ACC112 (cell line): Measurements from ENCODE around the gene HAP1.

Source experiments
- H2AFZ ChIP-seq: fragments of 200-600 bp; sonication (generic); one replicate; pipeline ENCODE4 v1.6.0; 2017; ENCODE audit warnings: antibody characterized with exemption, low read length; ENCODE audit not compliant: unreplicated experiment
- H3K27ac ChIP-seq: fragments of 200-600 bp; sonication (generic); 2 replicates; pipeline ENCODE4 v1.5.1; 2014; ENCODE audit warnings: low read depth, mild to moderate bottlenecking, antibody characterized with exemption, low read length, moderate library complexity
- H3K27me3 ChIP-seq: fragments of 200-600 bp; sonication (generic); 2 replicates; pipeline ENCODE4 v1.6.1; 2014; ENCODE audit warnings: mild to moderate bottlenecking, antibody characterized with exemption, low read length, moderate library complexity, mixed read lengths; ENCODE audit not compliant: insufficient read depth
- H3K36me3 ChIP-seq: fragments of 200-600 bp; sonication (generic); 2 replicates; pipeline ENCODE4 v1.6.1; 2016; ENCODE audit warnings: mild to moderate bottlenecking, antibody characterized with exemption, low read length, moderate library complexity, mixed read lengths; ENCODE audit not compliant: insufficient read depth
- H3K4me1 ChIP-seq: fragments of 200-600 bp; sonication (generic); one replicate; pipeline ENCODE4 v1.6.1; 2016; ENCODE audit warnings: low read length, mixed read lengths; ENCODE audit not compliant: insufficient read depth, unreplicated experiment, control insufficient read depth
- H3K4me3 ChIP-seq: fragments of 200-600 bp; sonication (generic); 2 replicates; pipeline ENCODE4 v1.5.1; 2014; ENCODE audit warnings: mild to moderate bottlenecking, low read depth, low read length
- H3K79me2 ChIP-seq: fragments of 200-600 bp; sonication (generic); one replicate; pipeline ENCODE4 v1.6.0; 2016; ENCODE audit warnings: low read length; ENCODE audit not compliant: control insufficient read depth, unreplicated experiment, insufficient read depth

Gene HAP1

DNA sequence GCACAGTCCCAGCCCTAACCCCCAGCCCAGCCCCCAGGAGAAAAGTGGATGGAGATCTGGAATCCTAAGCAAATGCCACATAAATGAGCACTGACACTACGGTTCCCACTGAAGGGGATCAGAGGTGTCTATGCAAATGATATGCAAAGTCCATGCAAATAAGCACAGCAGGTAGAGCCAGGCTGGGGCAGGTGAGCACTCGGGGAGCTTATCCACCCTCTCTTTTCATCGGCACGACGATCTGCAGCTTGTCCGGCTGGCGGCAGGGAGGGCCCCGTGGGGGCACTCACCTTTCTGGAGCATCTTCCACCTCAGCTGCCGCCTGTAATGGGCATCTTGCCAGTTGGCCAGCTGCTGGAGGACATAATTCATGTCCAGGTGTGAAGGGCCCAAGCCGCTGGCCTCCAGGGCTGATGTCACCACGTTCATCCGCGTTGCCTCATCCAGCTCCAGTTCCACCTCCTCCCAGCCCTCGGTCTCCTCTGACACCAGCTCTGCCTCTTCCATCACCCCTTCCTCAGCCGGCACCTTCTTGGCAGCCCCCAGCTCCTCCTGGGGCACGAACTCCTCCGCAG lies 9.9 kb downstream of the HAP1 start:
- H3K27me3 ChIP-seq = no peaks in the 10 kb centered on the region
- H3K27ac ChIP-seq = no peak overlapping the region
- H3K79me2 ChIP-seq = no peaks in the 10 kb centered on the region
- H2AFZ ChIP-seq = no peak overlapping the region
- no peaks in the 10 kb centered on the region for H3K4me1 ChIP-seq
- H3K36me3 ChIP-seq = no peaks in the 10 kb centered on the region
- H3K4me3 ChIP-seq = no peak overlapping the region

DNA sequence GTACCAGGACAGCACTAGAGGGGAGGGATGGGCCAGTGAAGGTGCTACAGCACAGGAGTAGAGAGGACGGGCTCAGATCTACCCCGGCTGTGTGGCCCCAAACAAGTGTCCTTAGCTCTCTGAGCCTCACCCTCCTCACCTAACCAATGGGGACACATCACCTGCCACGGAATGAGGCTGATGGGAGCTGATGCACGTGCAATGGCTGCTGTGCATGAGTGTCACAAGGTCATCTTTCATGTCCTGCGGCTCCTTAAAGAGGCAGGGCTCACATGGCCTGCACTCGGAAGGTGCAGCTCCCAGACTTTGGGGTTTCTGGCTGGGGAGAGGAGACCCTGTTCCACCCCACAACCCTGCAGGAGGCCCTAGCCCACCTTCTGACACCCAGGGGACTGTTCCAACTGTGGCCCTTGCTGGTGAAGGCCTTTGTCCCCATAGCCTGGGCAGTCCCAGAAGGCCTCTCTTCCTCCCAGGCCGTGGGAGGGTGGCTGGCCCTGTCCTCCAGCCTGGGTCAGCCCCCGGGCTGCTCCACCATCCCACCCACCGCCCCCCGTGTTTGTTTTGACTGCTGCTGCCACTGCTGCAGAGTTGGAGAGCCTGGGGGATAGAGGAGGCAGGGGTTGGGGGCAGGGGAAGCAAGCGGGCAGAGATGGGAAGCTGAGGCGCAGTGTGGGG lies 10.5 kb downstream of the HAP1 start:
- Histone ChIP-seq H3K4me1 (no peaks in the 10 kb centered on the region), H2AFZ (no peak overlapping the region), H3K4me3 (no peak overlapping the region), H3K27me3 (no peaks in the 10 kb centered on the region), H3K36me3 (no peaks in the 10 kb centered on the region), H3K79me2 (no peaks in the 10 kb centered on the region), H3K27ac (no peak overlapping the region)

DNA sequence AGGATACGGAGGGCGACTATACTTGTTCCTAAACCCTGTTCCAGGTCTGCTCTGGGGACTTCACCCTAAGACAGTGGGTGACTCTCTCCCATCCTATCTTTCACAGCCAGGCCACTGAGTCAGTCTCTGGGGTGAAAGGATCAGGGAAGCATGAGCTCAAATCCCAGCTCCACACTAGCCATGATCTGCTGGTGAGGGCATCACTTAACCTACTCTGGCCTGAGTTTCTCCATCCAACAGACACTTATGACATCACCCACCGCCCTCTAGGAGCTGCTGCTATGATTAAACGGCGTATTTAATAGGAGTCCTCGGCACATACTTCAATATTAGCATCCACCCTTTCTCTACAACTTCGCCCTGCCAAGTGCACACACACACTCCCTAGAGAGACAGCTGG lies 12.2 kb downstream of the HAP1 start:
- H3K4me3 ChIP-seq = no peak overlapping the region
- no peak overlapping the region for H3K27ac ChIP-seq
- H3K79me2 ChIP-seq = no peaks in the 10 kb centered on the region

DNA sequence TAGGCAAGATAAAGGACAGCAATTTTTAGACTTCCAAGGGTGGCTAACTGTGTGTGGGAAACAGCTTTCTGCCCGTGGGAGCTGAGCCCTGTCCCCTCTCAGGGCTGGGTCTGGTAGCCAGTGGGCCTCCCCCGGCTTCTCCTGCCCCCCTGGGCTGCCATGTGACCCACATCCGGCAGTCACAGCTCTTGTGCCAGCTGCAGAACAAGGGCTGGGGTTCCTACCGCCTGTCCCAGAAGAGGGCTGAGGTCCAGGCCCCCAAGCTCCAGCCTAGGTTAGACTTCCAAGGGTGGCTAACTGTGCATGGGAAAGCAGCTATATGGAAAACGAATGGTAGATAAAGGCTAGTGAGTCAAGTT lies 16.2 kb downstream of the HAP1 start:
- Histone ChIP-seq H3K4me1 (no peaks in the 10 kb centered on the region), H3K27me3 (no peaks in the 10 kb centered on the region), H3K27ac (no peak overlapping the region), H2AFZ (no peak overlapping the region), H3K4me3 (no peak overlapping the region), H3K79me2 (no peaks in the 10 kb centered on the region), H3K36me3 (no peaks in the 10 kb centered on the region)

More for the DNA sequence above, 12.2 kb downstream of the HAP1 start:
- Histone ChIP-seq H3K4me1 (no peaks in the 10 kb centered on the region), H3K27me3 (no peaks in the 10 kb centered on the region), H3K36me3 (no peaks in the 10 kb centered on the region), H2AFZ (no peak overlapping the region)

DNA sequence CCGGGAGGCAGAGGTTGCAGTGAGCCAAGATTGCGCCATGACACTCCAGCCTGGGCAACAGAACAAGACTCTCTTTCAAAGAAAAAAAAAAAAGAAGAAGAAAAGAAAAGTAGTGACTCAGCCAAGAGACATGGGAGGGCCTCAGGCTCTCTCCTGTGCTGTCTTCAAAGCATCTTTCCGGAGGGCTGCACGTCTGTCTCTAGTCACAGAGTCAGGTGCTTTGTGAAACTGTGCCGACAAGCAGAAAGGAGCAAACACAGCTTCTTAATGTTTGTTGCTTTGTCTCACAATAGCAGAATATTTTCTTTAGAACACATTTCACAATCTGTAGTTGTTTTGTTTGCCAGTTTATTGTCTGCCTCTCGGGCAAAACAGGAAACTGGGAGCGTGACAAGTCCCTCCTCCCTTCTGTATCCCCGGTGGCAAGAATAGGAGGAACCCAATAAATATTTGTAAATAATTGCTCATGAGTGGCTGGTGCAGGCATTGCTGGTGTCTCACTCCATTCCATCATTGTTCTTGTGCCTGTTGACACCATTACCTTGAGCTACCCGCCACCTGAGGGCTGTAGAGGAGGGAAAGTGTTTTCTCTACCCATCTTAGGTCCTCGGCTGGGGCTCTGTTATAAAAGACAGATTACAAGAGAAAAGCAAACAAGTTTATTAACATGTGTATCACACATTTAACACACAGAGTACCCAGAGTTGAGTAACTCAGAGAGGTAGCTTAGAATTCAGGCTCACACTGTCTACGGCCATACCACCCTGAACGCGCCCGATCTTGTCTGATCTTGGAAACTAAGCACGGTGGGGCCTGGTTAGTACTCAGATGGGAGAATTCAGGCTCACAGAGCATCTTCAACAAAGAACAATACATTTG lies 16.8 kb downstream of the HAP1 start:
- H3K27me3 ChIP-seq = no peaks in the 10 kb centered on the region
- no peaks in the 10 kb centered on the region for H3K4me1 ChIP-seq
- no peaks in the 10 kb centered on the region for H3K36me3 ChIP-seq
- no peak overlapping the region for H3K4me3 ChIP-seq
- no peak overlapping the region for H3K27ac ChIP-seq
- H2AFZ ChIP-seq = no peak overlapping the region
- no peaks in the 10 kb centered on the region for H3K79me2 ChIP-seq

DNA sequence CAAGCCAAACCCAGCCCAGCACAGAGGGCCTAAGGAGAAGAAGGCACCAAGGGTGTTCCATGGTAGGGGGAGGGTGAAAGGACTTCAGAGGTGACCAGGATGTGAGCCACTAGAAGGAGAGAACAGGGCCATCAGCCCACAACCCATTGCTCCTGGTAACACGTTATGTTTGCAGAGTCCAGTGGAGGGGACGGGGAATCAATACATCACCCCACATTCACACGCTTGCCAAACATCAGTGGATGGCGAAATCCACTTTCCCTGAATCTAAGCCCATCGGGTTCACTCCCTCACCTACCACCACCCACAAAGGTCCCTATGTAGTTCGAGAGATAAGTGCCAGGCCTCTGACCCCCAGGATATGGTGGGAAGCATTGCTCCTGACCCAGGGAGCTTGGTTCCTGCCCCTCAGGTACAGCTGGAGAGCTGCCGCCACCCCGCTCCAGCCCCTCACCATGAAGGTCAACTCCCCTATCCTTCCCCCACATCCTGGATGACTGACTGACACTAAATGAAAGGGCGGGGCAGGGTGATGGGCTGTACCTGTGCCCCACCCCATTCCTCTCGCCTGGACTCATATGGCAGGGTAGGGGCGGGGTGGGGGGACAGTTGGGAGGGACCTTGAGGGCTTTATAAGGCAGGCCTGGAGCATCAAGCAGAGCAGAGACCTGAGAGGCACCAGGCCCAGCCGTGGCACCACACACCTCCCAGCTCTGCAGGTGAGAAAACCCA lies 22.6 kb downstream of the HAP1 start, which contains the start of gene GAST:
Gene GAST, plus strand, starts transcription at position 663 of the 732 bp plus-strand sequence. CDS start 3,106 bp downstream, outside the sequence.
- H3K4me3 ChIP-seq = no peak within 1 kb of the TSS
- no peak within 1 kb of the TSS for H2AFZ ChIP-seq
- no peaks in the 10 kb centered on the region for H3K36me3 ChIP-seq
- H3K27me3 ChIP-seq = 0 out of 2 replicates have a peak, but pooled peaks cover 5% of the 10 kb centered on the region
- H3K79me2 ChIP-seq = no peaks in the 10 kb centered on the region
- H3K27ac ChIP-seq = no peak within 1 kb of the TSS
- H3K4me1 ChIP-seq = no peaks in the 10 kb centered on the region

DNA sequence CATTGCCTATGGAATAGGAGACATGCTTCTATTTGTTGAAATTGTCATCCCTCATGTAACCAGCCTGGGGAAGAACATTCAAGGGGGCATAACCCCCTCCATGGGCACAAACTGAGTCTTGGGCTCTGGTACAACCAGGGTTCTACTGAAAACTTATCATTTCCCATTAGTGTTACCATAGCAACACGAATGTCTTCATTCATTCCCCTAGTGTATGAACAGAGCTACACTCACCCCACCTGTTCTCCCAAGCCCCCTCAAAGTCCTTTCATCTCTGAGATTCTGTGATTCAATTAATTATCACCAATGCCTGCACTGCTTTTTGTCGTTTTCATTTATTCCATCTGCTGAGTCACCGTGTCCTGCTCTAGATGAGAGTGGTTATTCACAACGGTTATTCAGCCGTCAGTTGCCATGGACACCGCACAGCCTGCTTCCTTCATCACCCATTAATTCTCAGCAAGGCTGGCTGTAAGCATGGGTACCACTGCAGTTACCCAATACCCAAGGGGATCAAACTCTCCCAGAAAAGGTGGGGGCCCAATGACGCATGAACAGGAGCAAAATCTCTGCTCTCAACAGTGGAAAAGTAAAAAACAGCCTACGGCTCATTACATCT lies 23.9 kb downstream of the HAP1 start:
- 0 out of 2 replicates have a peak, but pooled peaks cover 5% of the 10 kb centered on the region for H3K27me3 ChIP-seq
- H3K4me1 ChIP-seq = peaks cover 3% of the 10 kb centered on the region
- no peak overlapping the region for H3K27ac ChIP-seq
- no peak overlapping the region for H3K4me3 ChIP-seq
- no peak overlapping the region for H2AFZ ChIP-seq
- no peaks in the 10 kb centered on the region for H3K36me3 ChIP-seq
- no peaks in the 10 kb centered on the region for H3K79me2 ChIP-seq

DNA sequence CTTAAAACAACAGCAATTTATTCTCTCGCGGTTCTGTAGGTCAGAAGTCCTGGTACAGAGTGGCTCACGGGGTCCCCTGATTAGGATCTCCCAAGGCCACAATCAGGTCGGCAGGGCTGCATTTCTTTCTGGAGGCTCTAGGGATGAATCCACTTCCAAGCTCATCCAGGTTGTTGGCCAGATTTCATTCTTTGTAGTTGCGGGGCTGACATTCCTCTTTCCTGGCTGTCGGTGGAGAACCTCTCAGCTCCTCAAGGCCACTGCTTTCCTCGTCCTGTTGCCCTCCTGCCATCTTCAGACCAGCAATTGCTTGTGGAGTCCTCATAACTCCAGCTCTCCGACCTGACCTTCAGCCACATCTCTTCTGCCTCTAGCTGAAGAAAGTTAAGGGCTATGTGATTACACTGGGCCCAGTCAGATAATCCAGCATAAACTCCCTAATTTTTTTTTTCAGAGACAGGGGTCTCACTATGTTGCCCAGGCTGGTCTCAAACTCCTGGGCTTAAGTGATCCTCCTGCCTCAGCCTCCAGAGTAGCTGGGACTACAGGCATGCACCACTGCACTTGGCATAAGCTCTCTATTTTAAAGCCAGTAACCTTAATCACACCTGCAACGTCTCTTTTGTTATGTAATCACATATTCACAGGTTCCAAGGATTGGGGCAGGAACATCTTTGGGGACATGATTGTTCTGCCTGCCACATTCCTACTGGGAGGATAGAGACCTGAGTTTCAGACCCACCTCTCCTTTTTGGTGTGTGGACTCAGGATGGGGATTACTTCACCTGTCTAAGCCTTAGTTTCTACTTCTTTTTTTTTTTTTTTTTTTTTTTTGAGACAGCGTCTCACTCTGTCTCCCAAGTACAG lies 26.4 kb downstream of the HAP1 start:
- Histone ChIP-seq H3K79me2 (no peaks in the 10 kb centered on the region), H3K27me3 (0 out of 2 replicates have a peak, but pooled peaks cover 5% of the 10 kb centered on the region), H3K36me3 (no peaks in the 10 kb centered on the region), H3K4me1 (peaks cover 8% of the 10 kb centered on the region), H3K27ac (no peak overlapping the region), H3K4me3 (no peak overlapping the region), H2AFZ (no peak overlapping the region)

DNA sequence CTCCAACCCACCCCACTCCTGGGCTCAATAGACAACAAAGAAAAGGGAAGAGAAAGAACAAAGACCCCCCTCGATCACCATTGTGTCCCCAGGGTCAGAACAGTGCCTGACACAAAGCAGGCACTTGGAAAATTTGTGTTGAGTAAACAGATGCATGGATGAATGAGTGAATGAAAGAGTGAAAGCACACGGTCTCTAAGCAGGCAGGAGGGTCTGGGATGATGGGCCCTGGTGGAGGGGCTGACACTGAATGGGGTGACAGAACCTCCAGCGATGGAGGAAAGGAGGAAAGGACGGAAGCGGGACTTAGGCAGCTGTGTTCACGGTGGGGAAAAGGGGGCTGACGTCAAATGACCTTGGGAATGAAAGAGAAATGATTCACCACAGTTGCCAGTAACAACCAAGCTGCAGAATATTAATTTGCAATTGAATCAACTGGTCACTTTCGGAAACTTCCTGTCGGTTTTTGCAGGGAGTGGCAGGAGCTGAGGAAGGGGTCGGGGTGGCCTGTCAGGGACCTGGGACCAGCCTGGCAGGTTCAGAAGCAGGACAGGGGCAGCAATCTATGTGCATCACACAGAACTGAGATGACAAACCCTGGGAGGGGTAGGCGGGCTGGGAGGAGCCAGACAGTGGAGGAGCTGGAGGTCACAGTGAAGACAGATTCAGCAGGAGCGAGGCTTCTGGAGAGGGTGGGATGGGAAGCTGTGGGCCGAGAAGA lies 29.0 kb downstream of the HAP1 start:
- peaks cover 8% of the 10 kb centered on the region for H3K4me1 ChIP-seq
- no peak overlapping the region for H3K27ac ChIP-seq
- H3K4me3 ChIP-seq = peak overlapping the region; percentile 24; the same call in 1 of the 2 replicates
- H3K36me3 ChIP-seq = no peaks in the 10 kb centered on the region
- 0 out of 2 replicates have a peak, but pooled peaks cover 2% of the 10 kb centered on the region for H3K27me3 ChIP-seq
- no peaks in the 10 kb centered on the region for H3K79me2 ChIP-seq
- no peak overlapping the region for H2AFZ ChIP-seq
